Measurements from ENCODE around the gene CAMSAP3. TPM values are rescaled to one million over a fixed set of nuclear protein-coding genes. Genes with fewer than 3 reads are reported as not detected.
A peak's percentile ranks its signal among the peaks of the same experiment; 100 is the strongest.

CAMSAP3 gene
- total RNA-seq, 2 donors from 2014 or later, result 0.85 TPM; not detected in 1

DNA sequence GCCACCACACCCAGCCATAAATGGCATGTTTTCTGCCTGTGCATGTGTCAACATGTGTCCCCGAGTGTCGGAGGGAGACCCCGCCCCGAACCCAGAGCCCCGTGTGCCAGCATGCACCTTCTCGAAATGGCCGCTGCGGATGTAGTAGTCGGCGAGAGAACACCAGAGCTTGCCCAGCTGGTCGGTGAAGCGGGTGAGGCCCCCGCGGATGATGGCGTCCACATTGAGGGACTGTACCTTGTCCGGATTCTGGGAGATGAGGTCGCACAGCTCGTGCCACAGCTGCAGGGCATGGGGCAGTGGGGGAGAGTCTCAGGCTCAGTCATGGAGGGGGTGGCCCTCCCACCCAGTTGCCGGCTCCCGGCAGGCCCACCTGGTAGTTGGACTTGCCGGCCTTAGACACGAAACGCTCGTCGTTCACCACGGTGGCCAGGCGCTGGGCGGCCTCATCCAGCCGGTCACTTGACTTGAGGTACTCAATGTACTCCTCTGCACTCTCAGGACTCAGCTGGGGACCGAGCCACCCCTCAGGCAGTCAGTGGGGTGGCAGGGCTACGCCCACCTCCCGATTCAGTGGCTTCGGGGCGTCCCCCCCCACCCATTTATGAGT is 30.2 kb downstream of the CAMSAP3 start:
- peaks cover 21 to 26% of the 10 kb centered on the region in 2 donors for H3K4me1 ChIP-seq (ENCODE audit: control insufficient read depth in 1 of 2, low read depth in 2 of 2)
- TF ChIP-seq, protein P1, sequence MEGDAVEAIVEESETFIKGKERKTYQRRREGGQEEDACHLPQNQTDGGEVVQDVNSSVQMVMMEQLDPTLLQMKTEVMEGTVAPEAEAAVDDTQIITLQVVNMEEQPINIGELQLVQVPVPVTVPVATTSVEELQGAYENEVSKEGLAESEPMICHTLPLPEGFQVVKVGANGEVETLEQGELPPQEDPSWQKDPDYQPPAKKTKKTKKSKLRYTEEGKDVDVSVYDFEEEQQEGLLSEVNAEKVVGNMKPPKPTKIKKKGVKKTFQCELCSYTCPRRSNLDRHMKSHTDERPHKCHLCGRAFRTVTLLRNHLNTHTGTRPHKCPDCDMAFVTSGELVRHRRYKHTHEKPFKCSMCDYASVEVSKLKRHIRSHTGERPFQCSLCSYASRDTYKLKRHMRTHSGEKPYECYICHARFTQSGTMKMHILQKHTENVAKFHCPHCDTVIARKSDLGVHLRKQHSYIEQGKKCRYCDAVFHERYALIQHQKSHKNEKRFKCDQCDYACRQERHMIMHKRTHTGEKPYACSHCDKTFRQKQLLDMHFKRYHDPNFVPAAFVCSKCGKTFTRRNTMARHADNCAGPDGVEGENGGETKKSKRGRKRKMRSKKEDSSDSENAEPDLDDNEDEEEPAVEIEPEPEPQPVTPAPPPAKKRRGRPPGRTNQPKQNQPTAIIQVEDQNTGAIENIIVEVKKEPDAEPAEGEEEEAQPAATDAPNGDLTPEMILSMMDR (IDR thresholded peaks at IDR 0.05), result no peak
- no peak for DNase-seq (ENCODE audit: low spot score)
- H3K4me3 ChIP-seq, result no peak overlapping the region
- ATAC-seq (ENCODE audit: insufficient number of reproducible peaks, low FRiP score, low read depth), result no peak
- no peaks in the 10 kb centered on the region for H3K27me3 ChIP-seq (replicated peaks; ENCODE audit: insufficient read depth)
- no peaks in the 10 kb centered on the region for H3K9me3 ChIP-seq
- H3K27ac ChIP-seq, result no peak overlapping the region
- peaks cover 39% of the 10 kb centered on the region for H3K36me3 ChIP-seq

- H3K4me3 ChIP-seq, result no peak overlapping the region
- DNase-seq (ENCODE audit: low spot score), result no peak
- TF ChIP-seq, protein P1 (IDR thresholded peaks at IDR 0.05), result no peak
- no peak overlapping the region for H3K27ac ChIP-seq
- no peaks in the 10 kb centered on the region for H3K27me3 ChIP-seq (replicated peaks; ENCODE audit: insufficient read depth)
- no peak for ATAC-seq (ENCODE audit: insufficient number of reproducible peaks, low FRiP score, low read depth)
- H3K36me3 ChIP-seq, result peaks cover 26% of the 10 kb centered on the region
- H3K4me1 ChIP-seq (ENCODE audit: control insufficient read depth in 1 of 2, low read depth in 2 of 2), result peaks cover 22 to 29% of the 10 kb centered on the region in 2 donors
- no peaks in the 10 kb centered on the region for H3K9me3 ChIP-seq
Observed at GRCh38 chr19:7627166-7627565, 31.5 kb downstream of the CAMSAP3 start.

- no peaks in the 10 kb centered on the region for H3K27me3 ChIP-seq (replicated peaks; ENCODE audit: insufficient read depth)
- peaks cover 11% of the 10 kb centered on the region for H3K36me3 ChIP-seq
- peak overlapping the region; percentile 81 to 85 for H3K27ac ChIP-seq
- ATAC-seq (ENCODE audit: insufficient number of reproducible peaks, low FRiP score, low read depth) (no peak), DNase-seq (ENCODE audit: low spot score) (no peak)
- H3K9me3 ChIP-seq, result no peaks in the 10 kb centered on the region
- H3K4me3 ChIP-seq, result peak overlapping the region; percentile 99
- TF ChIP-seq, protein P1 (IDR thresholded peaks at IDR 0.05), result no peak
- peaks cover 22 to 29% of the 10 kb centered on the region in 2 donors for H3K4me1 ChIP-seq (ENCODE audit: control insufficient read depth in 1 of 2, low read depth in 2 of 2)
Observed at GRCh38 chr19:7628589-7629311, 33.1 kb downstream of the CAMSAP3 start.

DNA sequence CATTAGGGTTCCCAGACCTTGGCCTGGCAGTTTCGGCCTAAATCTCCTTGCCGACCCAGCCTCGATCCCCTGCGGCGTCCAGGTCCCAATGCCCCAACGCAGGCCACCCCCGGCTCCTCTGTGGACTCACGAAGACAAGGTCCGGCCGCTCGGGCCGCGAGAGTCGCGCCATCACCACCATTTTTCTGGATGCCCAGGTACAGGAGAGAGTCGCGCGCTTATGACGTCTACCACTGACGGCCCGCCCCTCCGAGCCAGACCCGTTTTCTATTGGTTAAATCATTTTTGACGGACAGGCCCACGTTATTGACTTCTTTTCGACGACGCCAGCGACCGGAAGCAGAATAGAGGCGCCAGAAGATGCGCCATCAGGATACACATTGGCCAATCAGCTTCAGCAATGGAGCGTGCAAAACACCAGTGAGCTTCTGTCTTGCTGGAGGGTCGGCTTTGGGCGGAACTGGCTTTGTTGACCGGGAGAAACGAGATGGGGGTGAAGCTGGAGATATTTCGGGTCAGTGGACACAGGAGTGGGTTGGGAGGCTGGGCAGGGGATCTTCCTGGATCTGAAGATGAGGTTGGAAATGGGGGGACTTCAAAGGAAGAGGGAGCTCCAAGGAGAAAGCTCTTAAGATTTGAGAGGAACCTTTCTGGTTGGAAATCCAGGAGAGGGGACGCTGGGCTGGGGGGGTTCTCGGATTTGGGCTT is 33.8 kb downstream of the CAMSAP3 start, which contains the start of the genes PET100 and XAB2:
Gene PET100, plus strand, starts transcription at position 447 of the 708 bp plus-strand sequence. Its CDS starts 41 bp downstream, at position 488.
Gene XAB2, minus strand, starts transcription at position 199 of the 708 bp plus-strand sequence. Its CDS starts 18 bp downstream, at position 181.
- H3K9me3 ChIP-seq, result no peaks in the 10 kb centered on the region
- TF ChIP-seq, protein P1 (IDR thresholded peaks at IDR 0.05), result no peak

DNA sequence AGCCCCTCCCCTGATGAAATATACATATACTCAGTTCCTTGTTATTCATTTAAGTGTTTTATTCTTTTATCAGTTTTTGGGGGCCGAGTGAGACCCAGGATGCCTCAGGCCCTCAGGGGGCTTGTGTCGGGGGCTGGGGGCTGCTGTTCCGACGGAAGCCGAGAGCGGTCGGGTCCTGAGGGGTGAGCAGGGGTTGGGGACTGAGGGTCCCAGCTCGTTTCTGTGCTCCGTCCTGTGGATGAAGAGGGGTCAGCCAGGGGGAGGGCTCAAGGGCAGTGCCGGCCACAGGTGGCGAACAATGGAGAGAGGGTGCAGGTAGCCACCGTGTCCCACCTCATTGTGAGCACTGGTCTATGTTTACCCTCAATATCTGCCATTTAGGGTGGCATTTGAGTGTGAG is 35.9 kb downstream of the CAMSAP3 start:
- ATAC-seq (ENCODE audit: insufficient number of reproducible peaks, low FRiP score, low read depth), result no peak
- TF ChIP-seq, protein P1 (IDR thresholded peaks at IDR 0.05), result no peak
- no peaks in the 10 kb centered on the region for H3K27me3 ChIP-seq (replicated peaks; ENCODE audit: insufficient read depth)
- H3K4me1 ChIP-seq (ENCODE audit: control insufficient read depth in 1 of 2, low read depth in 2 of 2), result peaks cover 22 to 29% of the 10 kb centered on the region in 2 donors
- H3K27ac ChIP-seq, result no peak overlapping the region
- no peak for DNase-seq (ENCODE audit: low spot score)
- H3K36me3 ChIP-seq, result no peaks in the 10 kb centered on the region
- no peak overlapping the region for H3K4me3 ChIP-seq
- H3K9me3 ChIP-seq, result no peaks in the 10 kb centered on the region

More for the DNA sequence above, 33.8 kb downstream of the CAMSAP3 start, which contains the start of the genes PET100 and XAB2:
- peak; percentile 100 for ATAC-seq (ENCODE audit: insufficient number of reproducible peaks, low FRiP score, low read depth)
- Histone ChIP-seq H3K4me1 (ENCODE audit: control insufficient read depth in 1 of 2, low read depth in 2 of 2) (peaks cover 22 to 29% of the 10 kb centered on the region in 2 donors), H3K27me3 (replicated peaks; ENCODE audit: insufficient read depth) (no peaks in the 10 kb centered on the region), H3K4me3 (peak within 1 kb of the TSS; percentile 99), H3K27ac (peak within 1 kb of the TSS; percentile 81 to 85), H3K36me3 (peaks cover 6% of the 10 kb centered on the region)
- peak; percentile 95 for DNase-seq (ENCODE audit: low spot score)

Measured in thoracic aorta (tissue), 2 donors.